HCT116 (cell line): ENCODE measurements around the gene ZNF618. TPM values are rescaled to one million over a fixed set of nuclear protein-coding genes. Genes with fewer than 3 reads are reported as not detected.

Source experiments
- ATAC-seq: fragments of 200-7000 bp; cut with Tn5 transposase; 2 replicates; pipeline ENCODE4 v1.9.1; 2020; ENCODE audit warnings: mild to moderate bottlenecking, moderate library complexity
- BruUV-seq: library from RNA; stranded (reverse); fragments of 400-500 nt; replicated peaks from 2 replicates; lab custom pipeline; 2021; lab: Mats Ljungman, UMichigan
- CTCF ChIA-PET: fragments of 300-600 bp; sonication (Branson Sonifier 250); formaldehyde crosslinking; loops from one replicate; lab custom pipeline; 2021; ENCODE audit warnings: antibody characterized with exemption; lab: Charles Lee
- POLR2A ChIA-PET: fragments of 300-600, 350-600 bp; sonication (Branson Sonifier 250); formaldehyde crosslinking; loops from one replicate; lab custom pipeline; 2021; ENCODE audit warnings: antibody characterized with exemption; lab: Charles Lee
- RAD21 ChIA-PET, 2 experiments: fragments of 300-600 bp; sonication (Branson Sonifier 250); formaldehyde crosslinking; loops; one replicate each; lab custom pipeline; 2023; ENCODE audit warnings: low total read pairs in 2 of 2; ENCODE audit not compliant: uncharacterized antibody in 2 of 2, unreplicated experiment in 2 of 2, low non-redundant PET in 1 of 2; lab: Charles Lee
- DNase-seq: peaks from one replicate; pipeline ENCODE4 v3.0.0-alpha.2; 2010; ENCODE audit warnings: low read depth, low spot score
- H2AFZ ChIP-seq: fragments of 200-600 bp; shearing (Covaris generic), sonication (generic); 2 replicates; pipeline ENCODE4 v1.6.1; 2017; ENCODE audit warnings: low read depth, mixed run types, mixed read lengths, antibody characterized with exemption, low read length; ENCODE audit not compliant: poor library complexity, severe bottlenecking
- H3K27ac ChIP-seq: 2 replicates; pipeline ENCODE4 v1.5.1; 2012; ENCODE audit warnings: low read depth, low read length
- H3K27me3 ChIP-seq: fragments of 200-600 bp; sonication (generic); 2 replicates; pipeline ENCODE4 v1.6.1; 2016; ENCODE audit warnings: mixed run types, low read length, mixed read lengths; ENCODE audit not compliant: insufficient read depth
- H3K36me3 ChIP-seq, 2 experiments: fragments of 200-500 bp in 1 of 2; fragments of 200-600 bp in 1 of 2; sonication (Bioruptor generic) in 1 of 2; sonication (generic) in 1 of 2; 2 replicates each; pipeline versions ENCODE4 v1.5.1 to v1.6.1; 2014 to 2016; ENCODE audit warnings: low read length in 2 of 2, inconsistent platforms in 1 of 2, mixed read lengths in 1 of 2, mixed run types in 1 of 2; ENCODE audit not compliant: insufficient read depth in 2 of 2, control insufficient read depth in 1 of 2
- H3K4me1 ChIP-seq, 2 experiments: fragments of 200-600 bp in 1 of 2; sonication (generic) in 1 of 2; 2 replicates each; pipeline versions ENCODE4 v1.5.1 to v1.6.1; 2012 to 2017; ENCODE audit warnings: low read length in 2 of 2, inconsistent platforms in 1 of 2, mild to moderate bottlenecking in 1 of 2, mixed read lengths in 1 of 2, mixed run types in 1 of 2, moderate library complexity in 1 of 2; ENCODE audit not compliant: insufficient read depth in 2 of 2, control insufficient read depth in 1 of 2
- H3K4me2 ChIP-seq: fragments of 200-600 bp; sonication (generic); 2 replicates; pipeline ENCODE4 v1.6.1; 2017; ENCODE audit warnings: mixed run types, low read length, mixed read lengths
- H3K4me3 ChIP-seq, 2 experiments: fragments of 200-600 bp in 1 of 2; sonication (generic) in 1 of 2; replicated peaks in 1 of 2; 2 replicates each; pipeline ENCODE4 v1.5.1; 2011 to 2016; ENCODE audit warnings: low read length in 2 of 2, control low read depth in 1 of 2, low read depth in 1 of 2, mild to moderate bottlenecking in 1 of 2, mixed read lengths in 1 of 2, mixed run types in 1 of 2
- H3K79me2 ChIP-seq: fragments of 200-600 bp; sonication (generic); 2 replicates; pipeline ENCODE4 v1.6.1; 2017; ENCODE audit warnings: mild to moderate bottlenecking, mixed run types, low read length, moderate library complexity, mixed read lengths; ENCODE audit not compliant: insufficient read depth
- H3K9ac ChIP-seq: fragments of 200-600 bp; sonication (generic); 2 replicates; pipeline ENCODE4 v1.6.1; 2016; ENCODE audit warnings: low read length, mixed read lengths
- H3K9me2 ChIP-seq: fragments of 200-600 bp; sonication (generic), shearing (Covaris generic); 2 replicates; pipeline ENCODE4 v1.6.1; 2017; ENCODE audit warnings: mixed run types, mild to moderate bottlenecking, moderate library complexity; ENCODE audit not compliant: insufficient read depth
- H3K9me3 ChIP-seq, 2 experiments: fragments of 200-500 bp in 1 of 2; fragments of 200-600 bp in 1 of 2; sonication (Bioruptor generic) in 1 of 2; sonication (generic) in 1 of 2; 2 replicates each; pipeline ENCODE4 v1.6.1; 2014 to 2017; ENCODE audit warnings: low read length in 2 of 2, mixed read lengths in 2 of 2, inconsistent platforms in 1 of 2, low read depth in 1 of 2, mild to moderate bottlenecking in 1 of 2, mixed run types in 1 of 2, moderate library complexity in 1 of 2; ENCODE audit not compliant: control insufficient read depth in 1 of 2, insufficient read depth in 1 of 2
- H4K20me1 ChIP-seq: fragments of 200-600 bp; sonication (generic), shearing (Covaris generic); 2 replicates; pipeline ENCODE4 v1.6.1; 2017; ENCODE audit warnings: mixed run types, mild to moderate bottlenecking, moderate library complexity; ENCODE audit not compliant: insufficient read depth
- CBX3 ChIP-seq: IDR thresholded peaks from 2 replicates; pipeline ENCODE4 v1.6.1; 2012; ENCODE audit warnings: low read depth
- EGR1 ChIP-seq: IDR thresholded peaks from 2 replicates; pipeline ENCODE4 v1.6.1; 2012; ENCODE audit warnings: low read depth
- ELF1 ChIP-seq: IDR thresholded peaks from 2 replicates; pipeline ENCODE4 v1.6.1; 2012; ENCODE audit warnings: low read depth, borderline replicate concordance
- EZH2 ChIP-seq: fragments of 200-600 bp; sonication (generic); IDR thresholded peaks from 2 replicates; pipeline ENCODE4 v1.6.1; 2017; ENCODE audit warnings: antibody characterized with exemption, mixed run types
- EZH2phosphoT487 ChIP-seq: fragments of 200-600 bp; IDR thresholded peaks from 2 replicates; pipeline ENCODE4 v1.6.1; 2018; ENCODE audit warnings: antibody characterized with exemption, borderline replicate concordance
- POLR2AphosphoS5 ChIP-seq: IDR thresholded peaks from 2 replicates; pipeline ENCODE4 v1.6.1; 2011; ENCODE audit warnings: mild to moderate bottlenecking, low read depth, low read length, moderate library complexity
- SP1 ChIP-seq: IDR thresholded peaks from 2 replicates; pipeline ENCODE4 v1.6.1; 2012; ENCODE audit warnings: low read depth
- SRF ChIP-seq: IDR thresholded peaks from 2 replicates; pipeline ENCODE4 v1.6.1; 2012; ENCODE audit warnings: low read depth
- YY1 ChIP-seq: IDR thresholded peaks from 2 replicates; pipeline ENCODE4 v1.6.1; 2011; ENCODE audit warnings: low read length, low read depth, moderate library complexity, mild to moderate bottlenecking; ENCODE audit not compliant: insufficient replicate concordance; ENCODE audit errors: extremely low read depth
- ZFX ChIP-seq: fragments of 450-650 bp; IDR thresholded peaks from 2 replicates; pipeline ENCODE4 v1.6.1; 2017
- ZNF274 ChIP-seq: fragments of 200-500 bp; sonication (Bioruptor generic); IDR thresholded peaks from 2 replicates; pipeline ENCODE4 v1.6.1; 2014; ENCODE audit warnings: mild to moderate bottlenecking, low read depth, low read length, inconsistent platforms
- intact Hi-C: fragments of 100-400 bp; cut with micrococcal nuclease; formaldehyde crosslinking; loops from 2 replicates; pipeline ENCODE4 v1.10.0; 2022
- total RNA-seq: library from RNA; stranded (reverse); gene quantifications from one replicate; pipeline ENCODE4 v1.2.1, GENCODE V29; 2021; ENCODE audit not compliant: unreplicated experiment
- TF ChIP-seq, protein P1 (sequence below): IDR thresholded peaks from 2 replicates; pipeline ENCODE4 v1.6.1; 2012
- TF ChIP-seq, protein P2 (sequence below): IDR thresholded peaks from 2 replicates; pipeline ENCODE4 v1.6.1; 2011; ENCODE audit warnings: mild to moderate bottlenecking, low read length, moderate library complexity; ENCODE audit not compliant: insufficient replicate concordance; ENCODE audit errors: extremely low read depth
- TF ChIP-seq, protein P3 (sequence below): IDR thresholded peaks from 2 replicates; pipeline ENCODE4 v1.6.1; 2012; ENCODE audit warnings: low read depth
- TF ChIP-seq, protein P4 (sequence below): IDR thresholded peaks from 2 replicates; pipeline ENCODE4 v1.6.1; 2012

ZNF618 gene
- total RNA-seq, 1 experiment from 2014 or later, result 13.5 TPM

DNA sequence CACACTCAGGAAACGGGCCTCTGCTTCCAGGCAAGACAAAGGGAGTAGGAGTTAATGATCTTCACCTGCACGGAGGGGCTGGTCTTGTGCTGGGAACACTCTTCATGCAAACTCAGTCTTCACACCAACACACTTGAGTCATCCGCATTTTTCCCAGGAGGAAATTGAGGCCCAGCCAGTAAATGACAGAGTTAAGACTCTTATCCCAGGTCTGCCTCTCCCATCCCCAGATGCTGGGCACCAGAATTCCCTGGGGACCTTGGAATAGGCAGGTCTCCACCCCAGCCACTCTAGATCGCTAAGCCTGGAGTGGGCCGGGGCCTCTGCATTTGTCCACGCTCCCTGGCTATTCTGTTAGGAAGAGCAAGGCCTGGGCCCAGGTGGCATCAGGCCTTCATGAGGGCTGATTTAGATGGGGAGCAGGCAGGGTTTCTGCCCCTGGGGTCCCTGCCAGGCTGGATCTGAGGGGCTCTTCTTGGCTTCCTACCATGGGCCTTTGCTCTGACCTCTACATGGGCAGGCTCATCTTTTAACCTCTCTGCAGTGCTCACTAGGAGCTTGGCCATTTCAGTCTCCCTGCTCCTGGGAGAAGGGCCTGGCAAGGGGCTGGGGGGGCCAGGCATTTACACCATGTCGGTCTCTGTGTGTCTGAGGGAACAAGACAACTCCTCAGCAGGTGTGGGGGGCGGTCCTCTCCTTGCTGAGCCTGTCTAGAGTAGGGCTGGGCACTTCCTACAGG lies 124.7 kb downstream of the ZNF618 start (continued):
- TF ChIP-seq ZFX (no peak), YY1 (no peak), POLR2AphosphoS5 (no peak), SRF (no peak), ELF1 (no peak), EZH2phosphoT487 (no peak), EZH2 (no peak), EGR1 (no peak), ZNF274 (no peak)
- TF ChIP-seq, protein P1, sequence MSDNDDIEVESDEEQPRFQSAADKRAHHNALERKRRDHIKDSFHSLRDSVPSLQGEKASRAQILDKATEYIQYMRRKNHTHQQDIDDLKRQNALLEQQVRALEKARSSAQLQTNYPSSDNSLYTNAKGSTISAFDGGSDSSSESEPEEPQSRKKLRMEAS, result no peak

DNA sequence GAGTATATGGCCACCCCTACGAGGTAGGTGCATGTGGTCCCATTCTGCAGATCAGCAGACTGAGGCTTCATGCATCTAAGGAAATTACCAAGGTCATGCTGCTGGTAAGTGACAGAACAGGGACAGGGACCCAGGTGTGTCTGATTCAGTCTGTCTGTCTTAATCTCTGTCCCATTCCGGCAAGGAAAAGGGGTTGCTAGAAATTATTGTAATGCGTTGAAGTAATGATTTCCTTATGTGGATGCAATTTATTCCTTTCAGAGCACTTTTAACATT lies 125.2 kb downstream of the ZNF618 start:
- no peak for ATAC-seq
- H3K27ac ChIP-seq, result no peak overlapping the region
- no peaks in the 10 kb centered on the region for H3K27me3 ChIP-seq
- no peak for DNase-seq
- POLR2A ChIA-PET, result no interaction called here
- H3K9me2 ChIP-seq, result no peaks in the 10 kb centered on the region
- no peaks in the 10 kb centered on the region for H3K4me1 ChIP-seq
- no TSS peak for BruUV-seq
- H2AFZ ChIP-seq, result no peak overlapping the region
- intact Hi-C loops, result no loop called here
- H3K79me2 ChIP-seq, result no peaks in the 10 kb centered on the region
- H3K36me3 ChIP-seq, result no peaks in the 10 kb centered on the region
- RAD21 ChIA-PET, result no interaction called here
- CTCF ChIA-PET, result no interaction called here
- no peaks in the 10 kb centered on the region for H3K9me3 ChIP-seq
- no peak overlapping the region for H3K4me3 ChIP-seq
- no peak overlapping the region for H3K4me2 ChIP-seq
- no peaks in the 10 kb centered on the region for H4K20me1 ChIP-seq
- H3K9ac ChIP-seq, result no peak overlapping the region
- TF ChIP-seq SRF (no peak), SP1 (no peak), ELF1 (no peak), YY1 (no peak), CBX3 (no peak)
- TF ChIP-seq, protein P2, sequence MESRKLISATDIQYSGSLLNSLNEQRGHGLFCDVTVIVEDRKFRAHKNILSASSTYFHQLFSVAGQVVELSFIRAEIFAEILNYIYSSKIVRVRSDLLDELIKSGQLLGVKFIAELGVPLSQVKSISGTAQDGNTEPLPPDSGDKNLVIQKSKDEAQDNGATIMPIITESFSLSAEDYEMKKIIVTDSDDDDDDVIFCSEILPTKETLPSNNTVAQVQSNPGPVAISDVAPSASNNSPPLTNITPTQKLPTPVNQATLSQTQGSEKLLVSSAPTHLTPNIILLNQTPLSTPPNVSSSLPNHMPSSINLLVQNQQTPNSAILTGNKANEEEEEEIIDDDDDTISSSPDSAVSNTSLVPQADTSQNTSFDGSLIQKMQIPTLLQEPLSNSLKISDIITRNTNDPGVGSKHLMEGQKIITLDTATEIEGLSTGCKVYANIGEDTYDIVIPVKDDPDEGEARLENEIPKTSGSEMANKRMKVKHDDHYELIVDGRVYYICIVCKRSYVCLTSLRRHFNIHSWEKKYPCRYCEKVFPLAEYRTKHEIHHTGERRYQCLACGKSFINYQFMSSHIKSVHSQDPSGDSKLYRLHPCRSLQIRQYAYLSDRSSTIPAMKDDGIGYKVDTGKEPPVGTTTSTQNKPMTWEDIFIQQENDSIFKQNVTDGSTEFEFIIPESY, result no peak
- TF ChIP-seq, protein P3, sequence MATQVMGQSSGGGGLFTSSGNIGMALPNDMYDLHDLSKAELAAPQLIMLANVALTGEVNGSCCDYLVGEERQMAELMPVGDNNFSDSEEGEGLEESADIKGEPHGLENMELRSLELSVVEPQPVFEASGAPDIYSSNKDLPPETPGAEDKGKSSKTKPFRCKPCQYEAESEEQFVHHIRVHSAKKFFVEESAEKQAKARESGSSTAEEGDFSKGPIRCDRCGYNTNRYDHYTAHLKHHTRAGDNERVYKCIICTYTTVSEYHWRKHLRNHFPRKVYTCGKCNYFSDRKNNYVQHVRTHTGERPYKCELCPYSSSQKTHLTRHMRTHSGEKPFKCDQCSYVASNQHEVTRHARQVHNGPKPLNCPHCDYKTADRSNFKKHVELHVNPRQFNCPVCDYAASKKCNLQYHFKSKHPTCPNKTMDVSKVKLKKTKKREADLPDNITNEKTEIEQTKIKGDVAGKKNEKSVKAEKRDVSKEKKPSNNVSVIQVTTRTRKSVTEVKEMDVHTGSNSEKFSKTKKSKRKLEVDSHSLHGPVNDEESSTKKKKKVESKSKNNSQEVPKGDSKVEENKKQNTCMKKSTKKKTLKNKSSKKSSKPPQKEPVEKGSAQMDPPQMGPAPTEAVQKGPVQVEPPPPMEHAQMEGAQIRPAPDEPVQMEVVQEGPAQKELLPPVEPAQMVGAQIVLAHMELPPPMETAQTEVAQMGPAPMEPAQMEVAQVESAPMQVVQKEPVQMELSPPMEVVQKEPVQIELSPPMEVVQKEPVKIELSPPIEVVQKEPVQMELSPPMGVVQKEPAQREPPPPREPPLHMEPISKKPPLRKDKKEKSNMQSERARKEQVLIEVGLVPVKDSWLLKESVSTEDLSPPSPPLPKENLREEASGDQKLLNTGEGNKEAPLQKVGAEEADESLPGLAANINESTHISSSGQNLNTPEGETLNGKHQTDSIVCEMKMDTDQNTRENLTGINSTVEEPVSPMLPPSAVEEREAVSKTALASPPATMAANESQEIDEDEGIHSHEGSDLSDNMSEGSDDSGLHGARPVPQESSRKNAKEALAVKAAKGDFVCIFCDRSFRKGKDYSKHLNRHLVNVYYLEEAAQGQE, result no peak
- TF ChIP-seq, protein P4, sequence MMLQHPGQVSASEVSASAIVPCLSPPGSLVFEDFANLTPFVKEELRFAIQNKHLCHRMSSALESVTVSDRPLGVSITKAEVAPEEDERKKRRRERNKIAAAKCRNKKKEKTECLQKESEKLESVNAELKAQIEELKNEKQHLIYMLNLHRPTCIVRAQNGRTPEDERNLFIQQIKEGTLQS, result no peak
- TF ChIP-seq, protein P1, result no peak
